DMS53 treated with DMSO at 0.1 percent for 48 hours (cell line): Measurements from ENCODE around the gene FAP.

Source experiments
- DNase-seq: peaks from one replicate; lab custom pipeline; 2025; ENCODE audit not compliant: unreplicated experiment; lab: John Stamatoyannopoulos, UW

The FAP gene

GRCh38 chr2:162188451-162188850 is 54.8 kb downstream of the FAP start:
- no peak for DNase-seq

DNA sequence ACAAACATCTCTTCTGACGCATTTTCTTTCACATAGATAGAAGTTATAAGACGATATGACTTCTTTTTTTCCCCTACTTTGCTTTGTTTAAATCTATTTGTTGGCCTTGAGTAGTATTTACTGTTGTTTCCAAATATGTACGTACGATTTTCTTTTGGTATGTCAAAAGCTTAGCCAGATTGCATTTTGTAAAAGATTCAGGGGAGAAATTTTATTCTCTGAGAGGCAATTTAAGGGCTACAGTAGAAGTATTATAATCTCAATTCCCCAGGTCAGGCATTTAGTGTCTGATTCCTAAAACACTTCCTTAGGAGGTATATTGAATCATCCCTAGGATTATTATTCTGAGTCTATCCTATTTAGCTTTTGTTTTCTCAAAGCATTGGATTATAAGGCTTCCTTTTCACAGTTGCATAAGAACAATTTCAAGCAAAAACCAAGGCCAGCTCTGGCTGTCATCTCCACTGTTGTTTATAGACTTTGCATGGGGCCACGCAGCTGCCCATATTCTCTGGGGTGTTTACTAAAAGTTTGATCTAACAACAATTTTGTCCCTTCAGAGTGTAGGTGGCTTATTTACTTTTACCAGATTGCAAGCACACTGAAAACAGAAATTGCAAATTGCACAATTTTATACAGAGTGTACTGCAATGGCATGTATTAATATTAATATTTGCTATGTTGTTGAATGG is 57.6 kb downstream of the FAP start:
- no peak for DNase-seq

- peak; percentile 60 for DNase-seq
Measured at GRCh38 chr2:162184821-162185450, 58.3 kb downstream of the FAP start.

GRCh38 chr2:162184359-162184758 is 58.9 kb downstream of the FAP start:
- DNase-seq, result no peak

- DNase-seq, result no peak
Measured at GRCh38 chr2:162182395-162182794, 60.9 kb downstream of the FAP start.

GRCh38 chr2:162177301-162177700 is 65.9 kb downstream of the FAP start:
- no peak for DNase-seq

DNA sequence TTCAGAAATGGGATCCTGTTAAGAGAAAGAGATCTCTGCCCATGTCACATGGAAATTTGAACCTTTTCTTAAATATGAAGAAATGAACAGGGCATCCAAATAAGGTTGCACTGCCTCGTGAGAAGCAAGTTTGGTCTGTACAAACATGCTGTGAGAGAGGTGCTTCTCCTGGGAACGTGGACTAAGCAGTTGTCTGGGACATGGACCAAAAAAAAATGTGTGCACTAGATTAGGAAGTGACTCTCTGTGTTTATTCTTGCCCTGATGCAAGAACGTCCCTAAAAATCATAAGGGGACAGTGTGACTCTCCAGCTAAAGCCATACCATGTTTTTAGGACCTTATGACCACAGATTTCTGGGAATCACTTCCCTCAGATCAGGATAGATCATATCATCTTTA is 67.5 kb downstream of the FAP start:
- no peak for DNase-seq

- no peak for DNase-seq
Measured at GRCh38 chr2:162174746-162175145, 68.5 kb downstream of the FAP start.

GRCh38 chr2:162172802-162173370 is 70.4 kb downstream of the FAP start:
- peak; percentile 23 for DNase-seq

- no peak for DNase-seq
Measured at GRCh38 chr2:162166745-162167144, 76.5 kb downstream of the FAP start.

DNA sequence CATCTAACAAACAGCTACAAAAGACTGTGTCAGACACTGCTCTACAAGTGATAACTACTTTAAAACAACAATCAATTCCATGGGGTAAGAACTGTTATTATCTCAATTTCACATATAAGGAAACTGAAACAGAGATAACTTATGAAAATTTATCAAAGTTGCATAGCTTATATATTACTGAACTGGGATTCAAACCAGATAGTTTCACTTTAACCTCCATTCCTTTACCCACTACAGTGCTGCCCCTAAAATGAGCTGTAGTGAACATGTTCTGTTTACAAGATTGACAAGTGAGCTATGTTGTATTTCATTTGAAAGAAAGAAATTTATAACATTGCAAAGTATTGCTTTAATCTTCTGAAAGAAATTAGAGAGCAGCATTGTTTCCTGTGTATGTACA is 77.1 kb downstream of the FAP start:
- DNase-seq, result no peak

GRCh38 chr2:162164802-162165201 is 78.4 kb downstream of the FAP start:
- DNase-seq, result no peak

DNA sequence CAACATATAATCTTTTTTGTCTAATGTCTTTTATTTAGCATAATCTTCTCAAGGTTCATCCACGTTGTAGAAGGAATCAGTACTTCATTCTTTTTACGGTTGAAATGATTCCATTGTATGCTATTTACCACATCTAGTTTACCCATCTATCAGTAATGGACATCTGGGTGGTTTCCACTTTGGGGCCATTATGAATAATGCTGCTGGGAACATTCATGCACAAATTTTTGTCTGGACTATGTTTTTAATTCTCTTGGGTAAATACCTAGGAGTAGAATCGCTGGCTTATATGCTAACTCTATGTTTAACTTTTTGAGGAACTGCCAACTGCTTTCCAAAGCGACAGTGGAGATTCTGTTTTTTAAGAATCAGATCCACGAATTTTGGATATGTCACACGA is 83.8 kb downstream of the FAP start:
- no peak for DNase-seq

DNA sequence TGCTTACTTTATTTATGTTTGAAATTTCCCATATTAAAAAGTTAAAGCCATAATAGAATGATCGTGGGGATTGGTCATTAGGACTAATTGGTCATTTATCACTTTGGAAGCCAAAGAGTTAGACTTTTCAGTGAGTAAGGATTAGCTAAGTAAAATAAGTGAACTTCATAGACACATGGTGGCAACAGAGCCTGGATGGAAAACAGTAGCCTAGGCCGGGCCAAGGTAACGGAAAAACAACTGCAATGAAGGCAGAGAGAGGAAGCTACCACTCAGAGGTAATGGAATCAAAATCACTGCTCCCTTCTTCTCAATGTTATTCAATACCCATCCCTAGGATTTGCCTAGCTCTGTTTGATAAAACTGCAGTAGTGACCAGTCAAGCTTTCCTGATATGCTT is 87.1 kb downstream of the FAP start:
- no peak for DNase-seq

DNA sequence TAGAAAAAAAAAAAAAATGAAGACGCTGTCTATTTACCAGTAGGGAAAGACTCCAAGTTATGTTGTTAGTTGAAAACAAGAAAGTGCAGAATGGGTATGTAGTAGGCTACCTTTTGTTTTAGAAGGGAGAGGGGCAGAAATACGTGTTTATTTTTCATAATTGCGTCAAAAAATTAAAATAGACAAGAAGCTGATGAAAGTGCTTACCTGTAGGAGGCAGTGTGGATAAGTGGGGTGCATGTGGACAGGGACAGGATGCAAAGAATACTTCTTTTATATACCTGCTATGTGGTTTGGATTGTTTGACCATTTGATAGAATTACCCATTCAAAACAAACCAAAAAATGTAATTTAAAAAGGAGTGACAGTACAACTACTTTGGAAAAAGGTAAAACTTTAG is 88.2 kb downstream of the FAP start:
- DNase-seq, result no peak

DNA sequence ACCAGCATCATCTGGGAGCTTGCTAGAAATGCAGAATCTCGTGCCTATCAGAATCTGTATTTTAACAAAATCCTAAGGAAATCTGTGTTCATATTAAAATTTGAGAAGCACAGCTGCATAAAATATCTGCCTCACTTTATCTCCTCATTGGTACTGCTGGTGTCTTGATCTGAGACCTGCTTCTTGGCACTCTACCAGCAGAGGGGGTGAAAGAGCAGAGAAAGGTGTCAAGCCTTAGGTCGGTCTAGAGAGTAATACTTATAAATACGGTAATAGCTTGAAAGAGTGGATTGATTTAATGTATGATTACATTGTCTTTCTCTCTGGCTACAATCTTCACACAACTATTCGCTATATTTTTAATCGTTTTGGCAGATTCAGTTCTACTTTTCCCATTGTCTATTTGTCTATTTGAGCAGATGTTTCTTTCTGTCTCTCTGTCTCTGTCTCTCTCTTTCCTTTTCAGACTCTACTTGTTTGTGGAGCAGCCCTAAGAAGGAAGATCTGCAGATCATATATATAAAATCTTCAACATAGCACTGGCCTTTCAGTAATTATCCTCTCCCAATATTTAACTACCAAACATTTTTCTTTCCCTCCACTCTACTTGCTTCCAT is 89.5 kb downstream of the FAP start:
- peak; percentile 86 for DNase-seq

- no peak for DNase-seq
Measured at GRCh38 chr2:162152147-162152546, 91.1 kb downstream of the FAP start, which contains the start of gene GCG. Gene GCG (minus strand): TSS chr2:162152247. CDS start chr2:162149178, 3,069 bp downstream.

- DNase-seq, result no peak
Measured at GRCh38 chr2:162149940-162150339, 93.3 kb downstream of the FAP start.

DNA sequence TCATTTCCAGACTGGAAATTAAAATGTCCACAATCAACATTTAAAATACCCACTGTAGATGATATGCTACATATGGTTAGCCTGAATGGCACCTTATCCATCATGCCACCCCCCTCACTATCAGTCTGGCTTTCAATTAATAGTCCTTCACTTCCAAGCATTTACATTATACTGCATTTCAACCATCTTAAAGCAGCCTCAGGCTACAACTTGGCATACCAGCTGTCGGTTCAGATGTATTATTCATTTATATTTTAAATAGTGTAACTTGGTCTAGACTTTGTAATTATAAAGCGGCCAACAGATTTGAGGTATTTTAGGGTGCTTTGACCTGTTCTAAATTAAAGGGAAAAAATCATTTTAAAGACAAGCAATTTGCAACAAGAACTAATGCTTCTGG is 93.8 kb downstream of the FAP start:
- no peak for DNase-seq

DNA sequence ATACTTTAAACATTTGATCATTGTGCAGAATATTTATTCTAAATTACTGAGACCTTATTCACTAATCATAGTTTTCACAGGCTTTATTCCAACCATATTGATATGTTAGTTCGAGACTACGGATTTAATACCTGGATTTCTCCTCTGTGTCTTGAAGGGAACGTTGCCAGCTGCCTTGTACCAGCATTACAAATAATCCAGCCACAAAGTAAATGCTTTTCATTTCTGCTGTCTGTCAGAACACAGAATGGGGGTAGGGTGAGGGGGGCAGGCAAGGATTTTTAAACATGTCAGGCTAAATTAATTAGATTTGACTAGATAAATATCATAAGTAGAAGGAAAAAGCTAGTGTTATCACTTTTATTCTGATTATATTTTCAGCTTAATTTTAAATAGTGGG is 94.3 kb downstream of the FAP start:
- no peak for DNase-seq

DNA sequence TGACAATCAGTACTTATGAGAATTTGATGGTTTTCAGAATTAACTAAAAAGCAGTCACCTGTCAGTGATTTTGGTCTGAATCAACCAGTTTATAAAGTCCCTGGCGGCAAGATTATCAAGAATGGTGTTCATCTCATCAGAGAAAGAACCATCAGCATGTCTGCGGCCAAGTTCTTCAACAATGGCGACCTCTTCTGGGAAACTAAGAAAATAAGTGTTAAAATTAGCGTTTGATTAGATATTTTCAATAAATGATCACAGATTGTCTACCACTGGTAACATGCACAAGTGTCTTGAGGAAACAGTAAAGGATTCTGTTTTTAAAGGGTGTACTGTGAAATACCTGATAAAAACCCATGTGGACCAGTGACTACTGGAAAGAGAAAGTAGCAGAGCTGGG is 99.3 kb downstream of the FAP start:
- no peak for DNase-seq

DNA sequence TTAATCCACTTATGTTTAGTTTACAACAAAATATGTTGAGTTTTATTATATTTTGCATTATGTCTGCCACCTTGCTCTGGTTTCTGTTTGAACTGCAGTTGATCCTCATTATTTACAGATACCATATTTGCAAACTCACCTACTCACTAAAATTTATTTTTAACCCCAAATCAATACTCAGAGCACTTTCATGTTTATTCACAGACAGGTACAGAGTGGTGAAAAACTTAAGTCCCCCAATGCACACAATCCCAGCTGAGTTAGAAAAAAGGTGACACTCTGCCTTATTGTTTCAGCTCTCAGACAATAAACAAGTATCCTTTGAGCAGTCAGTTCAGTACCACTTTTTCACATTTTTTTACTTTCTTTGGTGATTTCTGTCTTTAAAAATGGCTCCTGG is 104.9 kb downstream of the FAP start:
- DNase-seq, result no peak
